Measurements from ENCODE around the gene ITGA1. TPM values are rescaled to one million over a fixed set of nuclear protein-coding genes. Genes with fewer than 3 reads are reported as not detected.

The ITGA1 gene
- total and polyA plus RNA-seq, 2 donors (not counting 1 experiment from before 2014, with no cell fraction given), result 0.74 TPM; not detected in 1

GRCh38 chr5:52928689-52929088 lies 141.0 kb downstream of the ITGA1 start:
- DNase-seq, result no peak
- H2AFZ ChIP-seq (ENCODE audit: insufficient read depth, low read depth, low read length, poor library complexity, severe bottlenecking), result no peak overlapping the region
- CTCF ChIA-PET, result no interaction called here

GRCh38 chr5:52938226-52938625 lies 150.5 kb downstream of the ITGA1 start:
- CTCF ChIA-PET, result no interaction called here
- no peak for DNase-seq
- Mint-ChIP-seq H3K9me3 (ENCODE audit: insufficient read depth) (no peaks in the 10 kb centered on the region), H3K27me3 (peaks cover 4% of the 10 kb centered on the region), H3K4me1 (no peaks in the 10 kb centered on the region), H3K27ac (no peak overlapping the region), H3K4me3 (no peak overlapping the region)
- Histone ChIP-seq H2AFZ (ENCODE audit: insufficient read depth, low read depth, low read length, poor library complexity, severe bottlenecking) (no peak overlapping the region), H3K4me3 (ENCODE audit: control extremely low read depth in 1 of 5, extremely low read depth in 1 of 5, insufficient read depth in 1 of 5, low read depth in 2 of 5, low read length in 4 of 5) (no peak overlapping the region), H3K4me1 (ENCODE audit: control insufficient read depth in 2 of 2, insufficient read depth in 2 of 2, low read length in 2 of 2) (no peaks in the 10 kb centered on the region), H3K9me3 (ENCODE audit: control extremely low read depth in 1 of 3, control insufficient read depth in 2 of 3, insufficient read depth in 1 of 3, low read length in 2 of 3) (no peaks in the 10 kb centered on the region), H3K9ac (ENCODE audit: low read length) (no peak overlapping the region), H4K20me1 (ENCODE audit: control insufficient read depth, insufficient read depth, low read length, poor library complexity, severe bottlenecking) (no peaks in the 10 kb centered on the region), H3K27ac (ENCODE audit: low read length in 2 of 2) (no peak overlapping the region), H3K27me3 (replicated peaks in 1 of 4; ENCODE audit: control extremely low read depth in 1 of 4, control insufficient read depth in 3 of 4, insufficient read depth in 4 of 4, low read length in 3 of 4) (peaks cover 0 to 3% (median 1%) of the 10 kb centered on the region in 4 experiments), H3K79me2 (ENCODE audit: control insufficient read depth, insufficient read depth, low read length) (no peaks in the 10 kb centered on the region), H3K4me2 (replicated peaks; ENCODE audit: low read depth, low read length, poor library complexity, severe bottlenecking) (no peak overlapping the region), H3K36me3 (replicated peaks in 1 of 2; ENCODE audit: control extremely low read depth in 1 of 2, control insufficient read depth in 1 of 2, extremely low read depth in 1 of 2, insufficient read depth in 2 of 2, low read length in 1 of 2) (no peaks in the 10 kb centered on the region)
- ATAC-seq (ENCODE audit: low read depth), result no peak
- no peak for TF ChIP-seq EZH2 (IDR thresholded peaks at IDR 0.05; ENCODE audit: borderline replicate concordance, insufficient read depth, low read depth, low read length, poor library complexity, severe bottlenecking)
- TF ChIP-seq, protein P1, sequence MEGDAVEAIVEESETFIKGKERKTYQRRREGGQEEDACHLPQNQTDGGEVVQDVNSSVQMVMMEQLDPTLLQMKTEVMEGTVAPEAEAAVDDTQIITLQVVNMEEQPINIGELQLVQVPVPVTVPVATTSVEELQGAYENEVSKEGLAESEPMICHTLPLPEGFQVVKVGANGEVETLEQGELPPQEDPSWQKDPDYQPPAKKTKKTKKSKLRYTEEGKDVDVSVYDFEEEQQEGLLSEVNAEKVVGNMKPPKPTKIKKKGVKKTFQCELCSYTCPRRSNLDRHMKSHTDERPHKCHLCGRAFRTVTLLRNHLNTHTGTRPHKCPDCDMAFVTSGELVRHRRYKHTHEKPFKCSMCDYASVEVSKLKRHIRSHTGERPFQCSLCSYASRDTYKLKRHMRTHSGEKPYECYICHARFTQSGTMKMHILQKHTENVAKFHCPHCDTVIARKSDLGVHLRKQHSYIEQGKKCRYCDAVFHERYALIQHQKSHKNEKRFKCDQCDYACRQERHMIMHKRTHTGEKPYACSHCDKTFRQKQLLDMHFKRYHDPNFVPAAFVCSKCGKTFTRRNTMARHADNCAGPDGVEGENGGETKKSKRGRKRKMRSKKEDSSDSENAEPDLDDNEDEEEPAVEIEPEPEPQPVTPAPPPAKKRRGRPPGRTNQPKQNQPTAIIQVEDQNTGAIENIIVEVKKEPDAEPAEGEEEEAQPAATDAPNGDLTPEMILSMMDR (IDR thresholded peaks at IDR 0.05), result no peak
- POLR2A ChIA-PET, result no interaction called here
- intact Hi-C loops (cut with micrococcal nuclease), result no loop called here

More at GRCh38 chr5:52928689-52929088, 141.0 kb downstream of the ITGA1 start:
- H3K79me2 ChIP-seq (ENCODE audit: control insufficient read depth, insufficient read depth, low read length), result no peaks in the 10 kb centered on the region
- no peaks in the 10 kb centered on the region for H3K4me1 ChIP-seq (ENCODE audit: control insufficient read depth in 2 of 2, insufficient read depth in 2 of 2, low read length in 2 of 2)
- intact Hi-C loops (cut with micrococcal nuclease), result no loop called here
- H3K27me3 ChIP-seq (replicated peaks in 1 of 4; ENCODE audit: control extremely low read depth in 1 of 4, control insufficient read depth in 3 of 4, insufficient read depth in 4 of 4, low read length in 3 of 4), result no peaks in the 10 kb centered on the region
- H3K4me3 ChIP-seq (ENCODE audit: control extremely low read depth in 1 of 5, extremely low read depth in 1 of 5, insufficient read depth in 1 of 5, low read depth in 2 of 5, low read length in 4 of 5), result no peak overlapping the region
- ATAC-seq (ENCODE audit: low read depth), result no peak
- no peak overlapping the region for H3K9ac ChIP-seq (ENCODE audit: low read length)
- no peaks in the 10 kb centered on the region for H3K9me3 ChIP-seq (ENCODE audit: control extremely low read depth in 1 of 3, control insufficient read depth in 2 of 3, insufficient read depth in 1 of 3, low read length in 2 of 3)
- TF ChIP-seq, protein P1 (IDR thresholded peaks at IDR 0.05), result no peak
- no peak for TF ChIP-seq EZH2 (IDR thresholded peaks at IDR 0.05; ENCODE audit: borderline replicate concordance, insufficient read depth, low read depth, low read length, poor library complexity, severe bottlenecking)
- Mint-ChIP-seq H3K27ac (no peak overlapping the region), H3K4me3 (no peak overlapping the region), H3K27me3 (peaks cover 9% of the 10 kb centered on the region), H3K9me3 (ENCODE audit: insufficient read depth) (no peaks in the 10 kb centered on the region), H3K4me1 (no peaks in the 10 kb centered on the region)
- no CpG with 5 or more reads among the region's 2 CpGs for WGBS (ENCODE audit: insufficient coverage)
- no peaks in the 10 kb centered on the region for H4K20me1 ChIP-seq (ENCODE audit: control insufficient read depth, insufficient read depth, low read length, poor library complexity, severe bottlenecking)
- POLR2A ChIA-PET, result no interaction called here
- no peak overlapping the region for H3K27ac ChIP-seq (ENCODE audit: low read length in 2 of 2)
- no peaks in the 10 kb centered on the region for H3K36me3 ChIP-seq (replicated peaks in 1 of 2; ENCODE audit: control extremely low read depth in 1 of 2, control insufficient read depth in 1 of 2, extremely low read depth in 1 of 2, insufficient read depth in 2 of 2, low read length in 1 of 2)
- H3K4me2 ChIP-seq (replicated peaks; ENCODE audit: low read depth, low read length, poor library complexity, severe bottlenecking), result no peak overlapping the region

All from B cell (primary cell).